ENCODE results near the gene ARL3. TPM values are rescaled to one million over a fixed set of nuclear protein-coding genes. Genes with fewer than 3 reads are reported as not detected.
A peak's percentile ranks its signal among the peaks of the same experiment; 100 is the strongest.

Gene ARL3, protein sequence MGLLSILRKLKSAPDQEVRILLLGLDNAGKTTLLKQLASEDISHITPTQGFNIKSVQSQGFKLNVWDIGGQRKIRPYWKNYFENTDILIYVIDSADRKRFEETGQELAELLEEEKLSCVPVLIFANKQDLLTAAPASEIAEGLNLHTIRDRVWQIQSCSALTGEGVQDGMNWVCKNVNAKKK
- total RNA-seq, result 1 to 10 TPM; 2.7 to 5.0 (median 3.5) TPM
- total RNA-seq (2013), result 2.6 TPM
- total RNA-seq, result 0.69 to 11.0 (median 5.7) reads per million in 29 experiments

DNA sequence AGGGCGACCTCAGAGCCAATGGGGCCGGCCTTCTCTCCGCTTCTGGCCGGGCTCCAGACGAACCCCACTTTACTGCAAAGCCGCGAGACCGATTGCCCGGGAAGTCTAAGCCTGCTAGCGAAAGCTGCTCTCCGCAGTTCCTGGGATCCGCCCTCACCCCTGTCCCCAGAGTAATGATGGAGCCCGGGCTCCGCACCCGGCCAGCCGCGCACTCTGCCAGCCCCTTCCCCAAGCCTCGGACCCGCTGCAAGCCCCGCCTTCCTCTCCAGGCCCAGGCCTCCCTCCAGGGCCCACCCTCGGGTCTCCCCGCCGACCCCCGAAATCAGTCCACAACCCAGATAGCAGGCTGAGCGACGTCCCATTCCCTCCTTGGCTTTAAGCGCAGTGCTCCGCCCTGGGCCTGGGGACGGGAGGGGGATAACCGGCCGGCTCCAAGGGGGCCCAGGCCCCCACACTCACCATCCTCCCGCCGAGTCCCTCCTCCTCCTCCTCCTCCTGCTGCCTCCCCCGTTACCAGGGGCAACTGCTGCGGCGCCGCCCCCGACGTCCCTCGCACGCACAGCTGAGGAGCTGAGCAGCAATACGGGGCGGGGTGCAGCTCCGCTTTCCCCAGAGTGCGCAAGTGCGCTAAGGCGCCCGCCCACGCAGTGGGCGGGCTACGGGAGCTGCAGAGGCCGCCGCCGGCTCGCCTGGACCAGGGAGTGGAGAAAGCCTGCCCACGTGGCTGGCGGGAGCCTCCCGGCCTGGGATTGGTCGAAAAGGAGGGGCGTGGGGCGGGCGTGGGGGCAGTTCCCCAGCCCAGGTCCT, at the start of gene ARL3:
Gene ARL3, minus strand, starts transcription at position 584 of the 807 bp plus-strand sequence. Its CDS starts 122 bp downstream, at position 462.
- H3K9me3 ChIP-seq, result no peaks in the 10 kb centered on the region
- peak; percentile 82 to 96 (median 90) for DNase-seq
- WGBS (ENCODE audit: insufficient coverage), result under 1% methylated on average over 54 of the region's 62 CpGs
- Mint-ChIP-seq H3K27me3 (no peaks in the 10 kb centered on the region), H3K4me1 (peaks cover 41 to 61% (median 52%) of the 10 kb centered on the region in 3 donors), H3K9me3 (no peaks in the 10 kb centered on the region), H3K36me3 (peaks cover 10% of the 10 kb centered on the region), H3K4me3 (peak within 1 kb of the TSS; percentile 88 to 97 (median 95)), H3K27ac (peak within 1 kb of the TSS; percentile 82 to 93)
- CTCF ChIA-PET, result interaction anchor here (0.6 to 2.9 kb wide), 11 partner anchors 29 to 560 kb away, joined by 3 to 28 read pairs (median 4); partner anchors contain the start of genes ACTR1A (in 1 of the 2), CNNM2 (in 1 of the 2), SUFU (in 1 of the 2) and TRIM8 (in 1 of the 2)
- peaks cover 14 to 22% of the 10 kb centered on the region in 2 experiments for H3K4me1 ChIP-seq (ENCODE audit: control insufficient read depth in 1 of 2, extremely low read depth in 1 of 2, insufficient read depth in 2 of 2, low read length in 2 of 2)
- ATAC-seq (replicated peaks in 1 of 4), result peak; percentile 92 to 95 (median 92)
- POLR2A ChIA-PET, result interaction anchor here (0.6 to 1.3 kb wide), 6 partner anchors 15 to 618 kb away, joined by 3 to 5 read pairs (median 4); partner anchors contain the start of gene TRIM8 (in 1 of the 2)
- peak within 1 kb of the TSS; percentile 76 to 86 for H3K4me3 ChIP-seq (ENCODE audit: control insufficient read depth in 1 of 2, extremely low read depth in 1 of 2, low read length in 1 of 2)
- no peaks in the 10 kb centered on the region for H3K27me3 ChIP-seq (replicated peaks in 1 of 2; ENCODE audit: control insufficient read depth in 2 of 2, extremely low read depth in 1 of 2, insufficient read depth in 2 of 2, low read length in 1 of 2)
- H3K36me3 ChIP-seq (ENCODE audit: control insufficient read depth in 2 of 2, extremely low read depth in 1 of 2, insufficient read depth in 1 of 2, low read length in 1 of 2), result peaks cover 3 to 6% of the 10 kb centered on the region in 2 donors
- H3K27ac ChIP-seq (ENCODE audit: low read length), result peak within 1 kb of the TSS; percentile 83

DNA sequence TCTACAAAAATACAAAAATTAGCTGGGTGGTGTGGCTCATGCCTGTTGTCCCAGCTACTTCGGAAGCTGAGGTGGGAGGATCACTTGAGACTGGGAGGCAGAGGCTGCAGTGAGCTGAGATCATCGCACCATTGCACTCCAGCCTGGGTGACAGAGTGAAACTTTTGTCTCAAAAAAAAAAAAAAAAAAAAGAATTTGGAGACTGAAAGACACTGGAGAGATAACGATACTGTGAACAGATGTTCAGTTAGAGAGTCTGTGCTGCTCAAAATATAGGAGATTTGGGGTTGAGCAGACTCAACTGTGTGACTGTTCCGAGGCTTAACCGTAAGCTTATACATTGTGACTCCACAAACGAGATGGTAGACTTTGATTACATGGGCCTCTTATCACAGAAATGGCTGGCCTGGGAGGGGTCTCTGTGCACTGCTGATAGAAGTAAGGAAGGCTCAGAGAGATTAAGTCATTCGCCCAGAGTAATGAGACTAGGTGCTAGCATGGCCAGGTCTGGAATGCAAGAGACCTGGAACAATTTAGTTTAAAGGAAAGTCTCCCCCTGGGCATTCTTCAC, 48.9 kb upstream of the ARL3 start:
- no peak overlapping the region for H3K27ac Mint-ChIP-seq
- POLR2A ChIA-PET, result interaction anchor here in 1 of 2 donors (0.6 kb wide), 1 partner anchor 554 kb away, joined by 3 read pairs; no protein-coding TSS in a partner anchor
- H3K4me3 Mint-ChIP-seq, result no peak overlapping the region
- 87% methylated on average over 6 of the region's 7 CpGs for WGBS (ENCODE audit: insufficient coverage)
- H3K27me3 Mint-ChIP-seq, result no peaks in the 10 kb centered on the region
- Histone ChIP-seq H3K4me3 (ENCODE audit: control insufficient read depth in 1 of 2, extremely low read depth in 1 of 2, low read length in 1 of 2) (no peak overlapping the region), H3K27me3 (replicated peaks in 1 of 2; ENCODE audit: control insufficient read depth in 2 of 2, extremely low read depth in 1 of 2, insufficient read depth in 2 of 2, low read length in 1 of 2) (no peaks in the 10 kb centered on the region), H3K36me3 (ENCODE audit: control insufficient read depth in 2 of 2, extremely low read depth in 1 of 2, insufficient read depth in 1 of 2, low read length in 1 of 2) (peaks cover 0 to 6% of the 10 kb centered on the region in 2 donors), H3K27ac (ENCODE audit: low read length) (no peak overlapping the region), H3K4me1 (ENCODE audit: control insufficient read depth in 1 of 2, extremely low read depth in 1 of 2, insufficient read depth in 2 of 2, low read length in 2 of 2) (peaks cover 0 to 11% of the 10 kb centered on the region in 2 experiments), H3K9me3 (no peaks in the 10 kb centered on the region)
- no peaks in the 10 kb centered on the region for H3K9me3 Mint-ChIP-seq
- ATAC-seq (replicated peaks in 1 of 4) (no peak), DNase-seq (no peak)
- H3K36me3 Mint-ChIP-seq, result peaks cover 53% of the 10 kb centered on the region
- CTCF ChIA-PET, result interaction anchor here in 1 of 2 donors (0.6 kb wide), 1 partner anchor 575 kb away, joined by 4 read pairs; no protein-coding TSS in a partner anchor
- peaks cover 46 to 54% (median 50%) of the 10 kb centered on the region in 3 donors for H3K4me1 Mint-ChIP-seq

DNA sequence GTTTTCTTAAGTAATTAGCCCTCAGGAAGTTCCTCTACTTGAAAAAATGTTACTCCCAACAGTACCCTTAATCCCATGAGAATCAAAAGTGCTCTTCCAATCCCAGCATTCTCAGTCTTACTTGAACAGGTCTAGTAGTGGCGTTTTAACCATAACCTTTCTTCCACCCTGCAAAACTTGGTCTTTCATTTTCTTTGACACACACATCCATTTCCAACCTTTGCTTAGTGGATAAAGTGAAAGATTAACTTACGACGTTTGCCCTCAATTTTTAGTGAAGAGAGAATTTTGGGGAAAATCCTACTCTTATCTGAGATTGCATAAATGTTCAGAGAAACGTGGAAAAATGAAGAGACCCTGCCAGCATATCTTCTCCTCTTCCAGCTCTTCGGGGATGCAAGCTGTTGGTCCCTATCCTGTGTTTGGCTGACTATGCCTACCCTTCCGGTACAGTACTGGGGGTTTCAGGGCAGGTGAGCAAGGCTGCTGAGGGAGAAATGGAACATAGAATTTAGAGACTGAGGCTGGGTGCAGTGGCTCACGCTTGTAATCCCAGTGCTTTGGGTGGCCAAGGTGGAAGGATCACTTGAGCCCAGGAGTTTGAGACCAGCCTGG, 48.3 kb upstream of the ARL3 start:
- Histone ChIP-seq H3K4me3 (ENCODE audit: control insufficient read depth in 1 of 2, extremely low read depth in 1 of 2, low read length in 1 of 2) (no peak overlapping the region), H3K4me1 (ENCODE audit: control insufficient read depth in 1 of 2, extremely low read depth in 1 of 2, insufficient read depth in 2 of 2, low read length in 2 of 2) (peaks cover 0 to 11% of the 10 kb centered on the region in 2 experiments), H3K27me3 (replicated peaks in 1 of 2; ENCODE audit: control insufficient read depth in 2 of 2, extremely low read depth in 1 of 2, insufficient read depth in 2 of 2, low read length in 1 of 2) (no peaks in the 10 kb centered on the region), H3K36me3 (ENCODE audit: control insufficient read depth in 2 of 2, extremely low read depth in 1 of 2, insufficient read depth in 1 of 2, low read length in 1 of 2) (peaks cover 0 to 6% of the 10 kb centered on the region in 2 donors), H3K9me3 (no peaks in the 10 kb centered on the region), H3K27ac (ENCODE audit: low read length) (no peak overlapping the region)
- H3K36me3 Mint-ChIP-seq, result peaks cover 53% of the 10 kb centered on the region
- ATAC-seq (replicated peaks in 1 of 4) (no peak), DNase-seq (no peak)
- peaks cover 48 to 53% (median 49%) of the 10 kb centered on the region in 3 donors for H3K4me1 Mint-ChIP-seq
- CTCF ChIA-PET, result interaction anchor here in 1 of 2 donors (0.6 kb wide), 1 partner anchor 575 kb away, joined by 4 read pairs; no protein-coding TSS in a partner anchor
- H3K27me3 Mint-ChIP-seq, result no peaks in the 10 kb centered on the region
- POLR2A ChIA-PET, result interaction anchor here in 1 of 2 donors (0.6 kb wide), 1 partner anchor 554 kb away, joined by 3 read pairs; no protein-coding TSS in a partner anchor
- H3K9me3 Mint-ChIP-seq, result no peaks in the 10 kb centered on the region
- H3K27ac Mint-ChIP-seq, result no peak overlapping the region
- no peak overlapping the region for H3K4me3 Mint-ChIP-seq
- 100% methylated on average over 1 of the region's 7 CpGs for WGBS (ENCODE audit: insufficient coverage)

DNA sequence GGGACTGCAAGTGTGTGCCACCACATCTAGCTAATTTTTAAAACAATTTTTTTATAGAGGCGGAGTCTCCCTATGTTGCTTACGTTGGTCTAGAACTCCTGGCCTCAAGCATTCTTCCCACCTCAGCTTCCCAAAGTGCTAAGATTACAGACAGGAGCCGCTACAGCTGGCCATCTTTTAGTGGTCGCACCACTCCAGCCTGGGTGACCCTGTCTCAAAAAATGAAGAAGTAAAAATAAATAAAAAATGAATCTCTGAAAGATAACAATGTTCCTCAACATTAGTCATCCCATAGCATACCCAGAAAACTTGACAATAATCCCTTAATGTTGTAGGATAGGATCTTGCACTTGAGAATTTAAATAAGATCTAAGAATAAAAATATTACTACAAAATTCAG, 47.8 kb upstream of the ARL3 start:
- Mint-ChIP-seq H3K36me3 (peaks cover 54% of the 10 kb centered on the region), H3K4me1 (peaks cover 48 to 53% (median 53%) of the 10 kb centered on the region in 3 donors), H3K27ac (no peak overlapping the region), H3K9me3 (no peaks in the 10 kb centered on the region), H3K27me3 (no peaks in the 10 kb centered on the region), H3K4me3 (no peak overlapping the region)
- Histone ChIP-seq H3K4me3 (ENCODE audit: control insufficient read depth in 1 of 2, extremely low read depth in 1 of 2, low read length in 1 of 2) (no peak overlapping the region), H3K4me1 (ENCODE audit: control insufficient read depth in 1 of 2, extremely low read depth in 1 of 2, insufficient read depth in 2 of 2, low read length in 2 of 2) (peaks cover 0 to 9% of the 10 kb centered on the region in 2 experiments), H3K27ac (ENCODE audit: low read length) (no peak overlapping the region), H3K9me3 (no peaks in the 10 kb centered on the region), H3K27me3 (replicated peaks in 1 of 2; ENCODE audit: control insufficient read depth in 2 of 2, extremely low read depth in 1 of 2, insufficient read depth in 2 of 2, low read length in 1 of 2) (no peaks in the 10 kb centered on the region), H3K36me3 (ENCODE audit: control insufficient read depth in 2 of 2, extremely low read depth in 1 of 2, insufficient read depth in 1 of 2, low read length in 1 of 2) (peaks cover 0 to 6% of the 10 kb centered on the region in 2 donors)
- WGBS (ENCODE audit: insufficient coverage), result 100% methylated on average over 2 of the region's 4 CpGs
- no peak for ATAC-seq (replicated peaks in 1 of 4)
- ChIA-PET POLR2A (no interaction called here), CTCF (no interaction called here)
- DNase-seq, result no peak

DNA sequence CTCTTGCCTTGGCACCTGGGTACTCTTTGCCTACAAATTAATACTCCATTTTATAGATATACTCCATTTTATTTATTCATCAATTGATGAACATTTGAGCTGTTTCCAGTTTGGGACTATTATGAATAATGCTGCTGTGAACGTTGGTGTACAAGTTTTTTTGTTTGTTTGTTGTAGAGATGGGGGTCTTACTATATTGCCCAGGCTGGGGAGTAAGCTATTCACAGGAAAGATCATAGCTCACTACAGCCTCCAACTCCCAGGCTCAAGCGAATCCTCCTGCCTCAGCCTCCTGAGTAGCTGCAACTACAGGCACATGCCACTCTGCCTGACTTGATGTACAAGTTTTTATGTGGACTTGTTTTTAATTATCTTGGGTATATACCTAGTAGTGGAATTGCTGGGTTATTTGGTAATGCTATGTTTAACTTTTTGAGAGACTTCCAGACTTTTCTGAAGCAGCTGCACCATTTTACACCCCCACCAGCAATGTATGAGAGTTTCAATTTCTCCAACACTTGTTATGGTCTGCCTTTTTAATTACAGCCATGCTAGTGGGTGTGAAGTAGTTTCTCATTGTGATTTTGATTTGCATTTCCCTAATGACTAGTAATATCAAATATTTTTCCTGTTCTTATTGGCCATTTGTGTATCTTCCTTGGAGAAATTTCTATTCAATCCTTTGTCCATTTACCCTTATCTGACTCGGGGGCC, 45.5 kb upstream of the ARL3 start:
- H3K4me1 Mint-ChIP-seq, result peaks cover 41 to 47% (median 41%) of the 10 kb centered on the region in 3 donors
- no peaks in the 10 kb centered on the region for H3K9me3 Mint-ChIP-seq
- H3K9me3 ChIP-seq, result no peaks in the 10 kb centered on the region
- no peak for ATAC-seq (replicated peaks in 1 of 4)
- no peak overlapping the region for H3K4me3 Mint-ChIP-seq
- no peak overlapping the region for H3K27ac ChIP-seq (ENCODE audit: low read length)
- H3K27ac Mint-ChIP-seq, result peak overlapping the region in 1 of 2 donors; percentile 28
- H3K27me3 Mint-ChIP-seq, result no peaks in the 10 kb centered on the region
- no peak overlapping the region for H3K4me3 ChIP-seq (ENCODE audit: control insufficient read depth in 1 of 2, extremely low read depth in 1 of 2, low read length in 1 of 2)
- DNase-seq, result no peak
- H3K4me1 ChIP-seq (ENCODE audit: control insufficient read depth in 1 of 2, extremely low read depth in 1 of 2, insufficient read depth in 2 of 2, low read length in 2 of 2), result peaks cover 0 to 11% of the 10 kb centered on the region in 2 experiments
- H3K27me3 ChIP-seq (replicated peaks in 1 of 2; ENCODE audit: control insufficient read depth in 2 of 2, extremely low read depth in 1 of 2, insufficient read depth in 2 of 2, low read length in 1 of 2), result no peaks in the 10 kb centered on the region
- H3K36me3 ChIP-seq (ENCODE audit: control insufficient read depth in 2 of 2, extremely low read depth in 1 of 2, insufficient read depth in 1 of 2, low read length in 1 of 2), result peaks cover 0 to 4% of the 10 kb centered on the region in 2 donors
- H3K36me3 Mint-ChIP-seq, result peaks cover 42% of the 10 kb centered on the region
- ChIA-PET CTCF (no interaction called here), POLR2A (no interaction called here)
- WGBS (ENCODE audit: insufficient coverage), result no CpG with 5 or more reads among the region's 3 CpGs
